Stimulated activated CD4-positive, alpha-beta T cell treated with anti-CD3 and anti-CD28 coated beads, Interleukin-12 subunit alpha, Interleukin-12 subunit beta, amount 100 ng/mL, for 48 hours (primary cell): Measurements from ENCODE around the gene ENDOD1.

Experiments
- DNase-seq, 3 donors: peaks; one replicate each; pipeline ENCODE4 v3.0.0-alpha.2; 2020; ENCODE audit warnings: low read depth in 2 of 3, low spot score in 1 of 3

ENDOD1 gene

DNA sequence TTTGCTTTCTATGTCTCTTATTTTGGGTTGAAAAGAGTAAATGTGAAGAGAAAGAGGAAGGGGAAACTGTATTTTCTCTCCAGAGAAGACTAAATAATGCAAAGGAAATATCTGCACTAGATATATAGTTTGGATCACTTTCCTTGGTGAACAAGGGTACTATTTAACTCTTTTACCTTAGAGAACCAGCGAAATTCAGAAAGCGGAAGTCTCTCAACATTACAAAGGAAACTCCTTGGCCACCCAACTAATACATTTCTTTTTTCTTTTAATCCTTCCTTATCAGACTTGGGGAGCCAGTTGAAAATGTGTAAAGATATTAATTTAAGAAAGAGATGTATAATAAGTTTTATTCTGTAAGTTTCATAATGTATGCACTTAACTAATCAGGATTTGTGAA lies 77.1 kb downstream of the ENDOD1 start:
- DNase-seq, result no peak

DNA sequence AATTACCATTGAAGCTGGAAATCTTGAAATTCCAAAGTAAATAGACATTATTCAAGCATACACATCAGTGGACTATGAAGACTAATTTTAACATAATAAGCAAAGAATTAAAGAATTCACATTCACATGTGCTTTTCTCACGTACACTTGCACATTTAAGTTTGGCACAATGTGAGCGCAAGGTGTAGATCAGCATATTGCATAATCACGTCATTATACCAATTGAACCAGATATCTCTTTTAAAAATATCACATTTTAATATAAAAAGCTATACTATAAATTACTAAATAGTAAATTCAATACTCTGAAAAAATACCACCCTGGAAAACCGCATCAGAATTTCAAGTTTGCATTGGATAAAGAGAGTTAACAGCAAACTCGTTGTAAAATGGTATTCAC lies 80.6 kb downstream of the ENDOD1 start:
- no peak for DNase-seq

DNA sequence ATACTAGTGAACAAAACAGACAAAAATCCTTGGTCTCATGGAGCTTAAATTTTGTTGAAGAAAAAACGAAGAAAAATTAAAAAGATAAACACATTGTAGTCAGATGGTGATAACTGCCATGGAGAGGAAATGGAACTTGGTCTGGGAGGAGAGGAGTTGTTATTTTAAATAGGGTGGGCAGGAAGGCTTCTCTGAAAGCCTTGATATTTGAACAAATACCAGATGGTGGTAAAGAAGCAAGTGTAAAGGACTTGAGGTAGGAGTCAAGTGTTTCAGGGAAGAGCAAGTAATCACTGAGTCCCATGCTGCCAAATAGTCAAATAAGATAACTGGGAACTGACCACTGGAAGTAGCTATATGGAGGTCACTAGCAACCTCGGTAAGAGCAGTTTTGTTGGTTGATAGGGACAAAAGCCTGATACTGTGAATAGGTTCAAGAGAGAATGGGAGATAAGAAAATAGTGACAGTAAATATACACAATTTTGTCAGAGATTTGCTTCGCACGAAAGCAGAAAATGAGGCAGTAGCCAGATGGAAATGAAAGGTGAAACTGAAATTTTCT lies 86.3 kb downstream of the ENDOD1 start:
- no peak for DNase-seq
